ENCODE measurements around the gene HORMAD1.

DNA sequence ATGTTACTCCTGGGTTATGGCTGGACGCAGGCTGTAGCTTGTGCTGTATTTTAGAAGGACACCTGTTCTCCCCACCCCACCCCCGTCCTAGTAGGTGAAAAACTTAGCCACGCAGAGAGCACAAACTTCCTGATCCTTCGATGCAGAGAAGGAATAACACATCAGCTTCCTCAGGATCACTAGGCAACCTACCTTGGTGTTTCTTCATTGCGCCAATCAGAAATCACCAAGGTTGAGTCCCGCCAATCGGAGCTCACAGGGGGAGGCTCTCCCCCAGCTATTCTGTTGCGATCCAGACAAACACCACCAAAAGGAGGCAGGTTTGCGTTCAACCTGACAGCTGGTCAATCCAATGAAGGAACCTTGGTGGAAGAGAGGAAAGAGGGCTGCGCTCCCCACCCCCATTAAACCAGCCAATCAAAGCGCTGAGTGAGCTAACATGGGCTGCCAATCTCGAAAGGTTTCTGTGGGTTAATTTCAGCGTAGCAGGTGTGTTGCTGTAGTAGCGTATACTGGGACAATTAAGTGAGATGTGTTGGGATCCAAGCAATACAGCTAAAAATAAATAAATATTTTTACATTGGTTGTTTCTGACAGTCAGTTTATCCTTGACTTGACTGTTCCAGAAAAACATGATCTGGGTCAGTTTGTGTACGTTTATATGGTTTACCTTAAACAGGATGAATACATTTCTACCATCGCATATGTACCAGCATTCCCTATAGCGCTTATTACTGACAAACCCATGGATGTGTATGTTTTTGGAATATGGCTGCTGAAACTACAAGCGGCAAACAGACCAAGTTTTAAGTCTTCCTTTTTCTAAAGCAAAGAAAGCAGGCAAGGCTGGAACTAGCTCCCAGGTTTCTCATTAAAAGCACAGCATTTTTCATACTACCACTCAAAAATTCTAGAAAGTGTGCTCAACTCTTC lies 23.4 kb downstream of the HORMAD1 start, which contains the start of gene GOLPH3L:
- TF ChIP-seq EP300 (conservative IDR thresholded peaks at IDR 0.05; ENCODE audit: poor library complexity, severe bottlenecking): peak; percentile 84
- TF ChIP-seq, protein P1, sequence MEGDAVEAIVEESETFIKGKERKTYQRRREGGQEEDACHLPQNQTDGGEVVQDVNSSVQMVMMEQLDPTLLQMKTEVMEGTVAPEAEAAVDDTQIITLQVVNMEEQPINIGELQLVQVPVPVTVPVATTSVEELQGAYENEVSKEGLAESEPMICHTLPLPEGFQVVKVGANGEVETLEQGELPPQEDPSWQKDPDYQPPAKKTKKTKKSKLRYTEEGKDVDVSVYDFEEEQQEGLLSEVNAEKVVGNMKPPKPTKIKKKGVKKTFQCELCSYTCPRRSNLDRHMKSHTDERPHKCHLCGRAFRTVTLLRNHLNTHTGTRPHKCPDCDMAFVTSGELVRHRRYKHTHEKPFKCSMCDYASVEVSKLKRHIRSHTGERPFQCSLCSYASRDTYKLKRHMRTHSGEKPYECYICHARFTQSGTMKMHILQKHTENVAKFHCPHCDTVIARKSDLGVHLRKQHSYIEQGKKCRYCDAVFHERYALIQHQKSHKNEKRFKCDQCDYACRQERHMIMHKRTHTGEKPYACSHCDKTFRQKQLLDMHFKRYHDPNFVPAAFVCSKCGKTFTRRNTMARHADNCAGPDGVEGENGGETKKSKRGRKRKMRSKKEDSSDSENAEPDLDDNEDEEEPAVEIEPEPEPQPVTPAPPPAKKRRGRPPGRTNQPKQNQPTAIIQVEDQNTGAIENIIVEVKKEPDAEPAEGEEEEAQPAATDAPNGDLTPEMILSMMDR (IDR thresholded peaks at IDR 0.05; ENCODE audit: poor library complexity, severe bottlenecking): peak; percentile 48

Measured in neural cell (in vitro differentiated cells).